ENCODE measurements around the gene SPATA31D3. TPM values are rescaled to one million over a fixed set of nuclear protein-coding genes. Genes with fewer than 3 reads are reported as not detected.
"Not testable (repeated sequence)": the region's sequence is repeated elsewhere in the genome, so short reads cannot be mapped to it uniquely, and the experiment has no call there.

Gene SPATA31D3
- total RNA-seq, 1 experiment from 2014 or later = not detected

GRCh38 chr9:81948650-81949049 is 5.3 kb downstream of the SPATA31D3 start:
- H3K4me1 ChIP-seq (ENCODE audit: control insufficient read depth, insufficient read depth, low read length); H3K27ac ChIP-seq (ENCODE audit: low read length); ATAC-seq; H3K9me3 ChIP-seq (ENCODE audit: control insufficient read depth, insufficient read depth, low read depth, low read length); DNase-seq (ENCODE audit: low read depth, low spot score); POLR2A ChIA-PET; CTCF ChIA-PET; intact Hi-C loops (cut with micrococcal nuclease; ENCODE audit: unreplicated experiment); H3K4me3 ChIP-seq (ENCODE audit: low read depth in 2 of 2, low read length in 2 of 2); H3K36me3 ChIP-seq (ENCODE audit: control insufficient read depth, insufficient read depth, low read length); BruUV-seq (replicated peaks); H3K27me3 ChIP-seq (ENCODE audit: control insufficient read depth, insufficient read depth, low read length); in situ Hi-C loops (cut with HindIII; ENCODE audit: low pct_unique_long_range_greater_than_20kb, low sequenced_read_pairs): not testable (repeated sequence)

- POLR2A ChIA-PET = no interaction called here
- Histone ChIP-seq H3K36me3 (ENCODE audit: control insufficient read depth, insufficient read depth, low read length) (no peaks in the 10 kb centered on the region), H3K27me3 (ENCODE audit: control insufficient read depth, insufficient read depth, low read length) (no peaks in the 10 kb centered on the region), H3K9me3 (ENCODE audit: control insufficient read depth, insufficient read depth, low read depth, low read length) (no peaks in the 10 kb centered on the region), H3K4me1 (ENCODE audit: control insufficient read depth, insufficient read depth, low read length) (no peaks in the 10 kb centered on the region), H3K4me3 (ENCODE audit: low read depth in 2 of 2, low read length in 2 of 2) (no peak overlapping the region), H3K27ac (ENCODE audit: low read length) (no peak overlapping the region)
- BruUV-seq (replicated peaks) = no TSS peak
- no peak for TF ChIP-seq POLR2AphosphoS5 (IDR thresholded peaks at IDR 0.05; ENCODE audit: low read depth, low read length)
- no peak for TF ChIP-seq CTCF (IDR thresholded peaks at IDR 0.05)
- no peak for TF ChIP-seq TCF7L2 (IDR thresholded peaks at IDR 0.05; ENCODE audit: low read depth, low read length)
- no peak for TF ChIP-seq SIN3A (IDR thresholded peaks at IDR 0.05; ENCODE audit: borderline replicate concordance, insufficient read depth, low read depth, low read length)
- TF ChIP-seq REST (IDR thresholded peaks at IDR 0.05; ENCODE audit: insufficient read depth in 1 of 2, low read depth in 2 of 2, low read length in 1 of 2) = no peak
- CTCF ChIA-PET = no interaction called here
- ATAC-seq (no peak), DNase-seq (ENCODE audit: low read depth, low spot score) (no peak)
- intact Hi-C loops (cut with micrococcal nuclease; ENCODE audit: unreplicated experiment) (no loop called here), in situ Hi-C loops (cut with HindIII; ENCODE audit: low pct_unique_long_range_greater_than_20kb, low sequenced_read_pairs) (no loop called here)
These were observed 9.8 kb downstream of the SPATA31D3 start for GRCh38 chr9:81953096-81953495.

GRCh38 chr9:81955625-81956024 is 12.3 kb downstream of the SPATA31D3 start:
- ChIA-PET POLR2A (no interaction called here), CTCF (no interaction called here)
- no TSS peak for BruUV-seq (replicated peaks)

More at GRCh38 chr9:81955625-81956024, 12.3 kb downstream of the SPATA31D3 start:
- TF ChIP-seq SIN3A (IDR thresholded peaks at IDR 0.05; ENCODE audit: borderline replicate concordance, insufficient read depth, low read depth, low read length) (no peak), REST (IDR thresholded peaks at IDR 0.05; ENCODE audit: insufficient read depth in 1 of 2, low read depth in 2 of 2, low read length in 1 of 2) (no peak), POLR2AphosphoS5 (IDR thresholded peaks at IDR 0.05; ENCODE audit: low read depth, low read length) (no peak), CTCF (IDR thresholded peaks at IDR 0.05) (no peak), TCF7L2 (IDR thresholded peaks at IDR 0.05; ENCODE audit: low read depth, low read length) (no peak)
- intact Hi-C loops (cut with micrococcal nuclease; ENCODE audit: unreplicated experiment) (no loop called here), in situ Hi-C loops (cut with HindIII; ENCODE audit: low pct_unique_long_range_greater_than_20kb, low sequenced_read_pairs) (no loop called here)
- Histone ChIP-seq H3K36me3 (ENCODE audit: control insufficient read depth, insufficient read depth, low read length) (no peaks in the 10 kb centered on the region), H3K9me3 (ENCODE audit: control insufficient read depth, insufficient read depth, low read depth, low read length) (no peaks in the 10 kb centered on the region), H3K27me3 (ENCODE audit: control insufficient read depth, insufficient read depth, low read length) (no peaks in the 10 kb centered on the region), H3K4me3 (ENCODE audit: low read depth in 2 of 2, low read length in 2 of 2) (no peak overlapping the region), H3K4me1 (ENCODE audit: control insufficient read depth, insufficient read depth, low read length) (no peaks in the 10 kb centered on the region), H3K27ac (ENCODE audit: low read length) (no peak overlapping the region)
- DNase-seq (ENCODE audit: low read depth, low spot score) (no peak), ATAC-seq (no peak)
